ENCODE data around the gene SBF1.

SBF1 gene

GRCh38 chr22:50439871-50440331 lies 34.9 kb downstream of the SBF1 start:
- no peak for TF ChIP-seq CTCF (IDR thresholded peaks at IDR 0.05; ENCODE audit: borderline replicate concordance, control extremely low read depth, extremely low read depth, insufficient read depth, missing control alignments)
- DNase-seq (ENCODE audit: low spot score), result no peak
- in situ Hi-C loops (cut with MboI; ENCODE audit: low sequenced_read_pairs, unreplicated experiment), result no loop called here

- TF ChIP-seq CTCF (IDR thresholded peaks at IDR 0.05; ENCODE audit: borderline replicate concordance, control extremely low read depth, extremely low read depth, insufficient read depth, missing control alignments), result no peak
- in situ Hi-C loops (cut with MboI; ENCODE audit: low sequenced_read_pairs, unreplicated experiment), result no loop called here
- DNase-seq (ENCODE audit: low spot score), result no peak
These were observed 35.4 kb downstream of the SBF1 start for GRCh38 chr22:50439314-50439870.

- in situ Hi-C loops (cut with MboI; ENCODE audit: low sequenced_read_pairs, unreplicated experiment), result no loop called here
- no peak for TF ChIP-seq CTCF (IDR thresholded peaks at IDR 0.05; ENCODE audit: borderline replicate concordance, control extremely low read depth, extremely low read depth, insufficient read depth, missing control alignments)
- no peak for DNase-seq (ENCODE audit: low spot score)
These were observed 36.2 kb downstream of the SBF1 start for GRCh38 chr22:50438305-50439275.

GRCh38 chr22:50437511-50438304 lies 37.1 kb downstream of the SBF1 start:
- no peak for TF ChIP-seq CTCF (IDR thresholded peaks at IDR 0.05; ENCODE audit: borderline replicate concordance, control extremely low read depth, extremely low read depth, insufficient read depth, missing control alignments)
- in situ Hi-C loops (cut with MboI; ENCODE audit: low sequenced_read_pairs, unreplicated experiment), result no loop called here
- DNase-seq (ENCODE audit: low spot score), result no peak

GRCh38 chr22:50436841-50437341 lies 37.9 kb downstream of the SBF1 start:
- TF ChIP-seq CTCF (IDR thresholded peaks at IDR 0.05; ENCODE audit: borderline replicate concordance, control extremely low read depth, extremely low read depth, insufficient read depth, missing control alignments), result no peak
- in situ Hi-C loops (cut with MboI; ENCODE audit: low sequenced_read_pairs, unreplicated experiment), result no loop called here

More at GRCh38 chr22:50436841-50437341, 37.9 kb downstream of the SBF1 start:
- no peak for DNase-seq (ENCODE audit: low spot score)

Measured in GM13976 (cell line).